22Rv1 (cell line): ENCODE measurements around the gene HCK.

Experiments
- ZFX ChIP-seq: fragments of 450-650 bp; IDR thresholded peaks from 2 replicates; pipeline ENCODE4 v1.6.1; 2017; ENCODE audit warnings: antibody characterized with exemption, borderline replicate concordance
- TF ChIP-seq, protein P1 (sequence below): fragments of 450-650 bp; IDR thresholded peaks from 2 replicates; pipeline ENCODE4 v1.5.1; 2017; ENCODE audit warnings: mild to moderate bottlenecking

DNA sequence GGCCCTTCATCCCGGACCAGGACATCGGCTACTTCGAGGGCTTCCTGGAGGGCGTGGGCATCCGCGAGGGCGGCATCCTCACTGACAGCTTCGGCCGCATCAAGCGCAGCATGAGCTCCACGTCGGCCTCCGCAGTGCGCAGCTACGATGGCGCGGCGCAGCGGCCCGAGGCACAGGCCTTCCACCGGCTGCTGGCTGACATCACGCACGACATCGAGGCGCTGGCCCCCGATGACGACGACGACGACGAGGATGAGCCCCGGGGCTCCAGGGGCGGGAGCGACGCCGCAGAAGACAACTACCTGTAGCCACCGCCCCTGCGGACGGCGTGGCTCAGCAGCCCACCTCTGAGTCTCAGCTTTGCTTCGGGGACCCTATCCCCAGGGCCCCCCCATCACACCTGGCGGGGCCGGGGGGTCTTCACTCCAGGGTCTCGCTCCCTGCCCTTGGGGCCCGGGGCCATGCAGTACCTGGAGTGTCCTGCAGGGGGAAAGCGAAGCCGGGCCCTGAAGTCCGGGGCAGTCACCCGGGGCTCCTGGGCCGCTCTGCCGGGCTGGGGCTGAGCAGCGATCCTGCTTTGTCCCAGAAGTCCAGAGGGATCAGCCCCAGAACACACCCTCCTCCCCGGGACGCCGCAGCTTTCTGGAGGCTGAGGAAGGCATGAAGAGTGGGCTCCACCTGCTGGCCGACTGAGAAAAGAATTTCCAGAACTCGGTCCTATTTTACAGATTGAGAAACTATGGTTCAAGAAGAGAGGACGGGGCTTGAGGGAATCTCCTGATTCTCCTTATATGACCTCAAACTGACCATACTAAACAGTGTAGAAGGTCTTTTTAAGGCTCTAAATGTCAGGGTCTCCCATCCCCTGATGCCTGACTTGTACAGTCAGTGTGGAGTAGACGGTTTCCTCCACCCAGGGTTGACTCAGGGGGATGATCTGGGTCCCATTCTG is 20.8 kb upstream of the HCK start:
- TF ChIP-seq, protein P1, sequence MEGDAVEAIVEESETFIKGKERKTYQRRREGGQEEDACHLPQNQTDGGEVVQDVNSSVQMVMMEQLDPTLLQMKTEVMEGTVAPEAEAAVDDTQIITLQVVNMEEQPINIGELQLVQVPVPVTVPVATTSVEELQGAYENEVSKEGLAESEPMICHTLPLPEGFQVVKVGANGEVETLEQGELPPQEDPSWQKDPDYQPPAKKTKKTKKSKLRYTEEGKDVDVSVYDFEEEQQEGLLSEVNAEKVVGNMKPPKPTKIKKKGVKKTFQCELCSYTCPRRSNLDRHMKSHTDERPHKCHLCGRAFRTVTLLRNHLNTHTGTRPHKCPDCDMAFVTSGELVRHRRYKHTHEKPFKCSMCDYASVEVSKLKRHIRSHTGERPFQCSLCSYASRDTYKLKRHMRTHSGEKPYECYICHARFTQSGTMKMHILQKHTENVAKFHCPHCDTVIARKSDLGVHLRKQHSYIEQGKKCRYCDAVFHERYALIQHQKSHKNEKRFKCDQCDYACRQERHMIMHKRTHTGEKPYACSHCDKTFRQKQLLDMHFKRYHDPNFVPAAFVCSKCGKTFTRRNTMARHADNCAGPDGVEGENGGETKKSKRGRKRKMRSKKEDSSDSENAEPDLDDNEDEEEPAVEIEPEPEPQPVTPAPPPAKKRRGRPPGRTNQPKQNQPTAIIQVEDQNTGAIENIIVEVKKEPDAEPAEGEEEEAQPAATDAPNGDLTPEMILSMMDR, result peak; percentile 97
- TF ChIP-seq ZFX, result no peak
